ENCODE measurements around the gene ACER3. TPM values are rescaled to one million over a fixed set of nuclear protein-coding genes. Genes with fewer than 3 reads are reported as not detected.

ACER3 gene
- total and polyA plus RNA-seq, 2 experiments from 2014 or later = 17.1 to 18.3 TPM

- WGBS (ENCODE audit: low lambda C conversion rate, missing lambda C conversion rate) = 67% methylated on average over 2 of the region's 2 CpGs
Observed at GRCh38 chr11:76939219-76939631, 78.5 kb downstream of the ACER3 start.

GRCh38 chr11:76944225-76944624 lies 83.5 kb downstream of the ACER3 start:
- no peak for DNase-seq (ENCODE audit: low spot score)
- no peak overlapping the region for H3K27ac ChIP-seq
- no peaks in the 10 kb centered on the region for H3K36me3 ChIP-seq (replicated peaks; ENCODE audit: insufficient read depth, low read depth)
- WGBS (ENCODE audit: low lambda C conversion rate, missing lambda C conversion rate) = 89% methylated on average over 1 of the region's 1 CpG
- no peaks in the 10 kb centered on the region for H3K27me3 ChIP-seq
- no peak for TF ChIP-seq CTCF (IDR thresholded peaks at IDR 0.05; ENCODE audit: poor library complexity)
- TF ChIP-seq EZH2 (IDR thresholded peaks at IDR 0.05; ENCODE audit: borderline replicate concordance) = no peak
- no peak for TF ChIP-seq EZH2phosphoT487 (IDR thresholded peaks at IDR 0.05; ENCODE audit: low read depth, severe bottlenecking, unreplicated experiment)
- no peak overlapping the region for H3K4me2 ChIP-seq
- no peak overlapping the region for H2AFZ ChIP-seq
- H3K9me3 ChIP-seq (ENCODE audit: low read depth) = no peaks in the 10 kb centered on the region
- H3K79me2 ChIP-seq = no peaks in the 10 kb centered on the region
- H3K9me2 ChIP-seq (replicated peaks; ENCODE audit: insufficient read depth) = no peaks in the 10 kb centered on the region
- H4K20me1 ChIP-seq (ENCODE audit: insufficient read depth, poor library complexity, severe bottlenecking) = no peaks in the 10 kb centered on the region
- H3K4me1 ChIP-seq (ENCODE audit: insufficient read depth) = no peaks in the 10 kb centered on the region
- no peak overlapping the region for H3K4me3 ChIP-seq

More at GRCh38 chr11:76939219-76939631, 78.5 kb downstream of the ACER3 start:
- no peak overlapping the region for H3K27ac ChIP-seq
- no peaks in the 10 kb centered on the region for H3K9me2 ChIP-seq (replicated peaks; ENCODE audit: insufficient read depth)
- no peak overlapping the region for H2AFZ ChIP-seq
- TF ChIP-seq CTCF (IDR thresholded peaks at IDR 0.05; ENCODE audit: poor library complexity) (no peak), EZH2phosphoT487 (IDR thresholded peaks at IDR 0.05; ENCODE audit: low read depth, severe bottlenecking, unreplicated experiment) (no peak), EZH2 (IDR thresholded peaks at IDR 0.05; ENCODE audit: borderline replicate concordance) (no peak)
- H3K4me3 ChIP-seq = no peak overlapping the region
- no peaks in the 10 kb centered on the region for H3K4me1 ChIP-seq (ENCODE audit: insufficient read depth)
- no peaks in the 10 kb centered on the region for H3K36me3 ChIP-seq (replicated peaks; ENCODE audit: insufficient read depth, low read depth)
- H3K79me2 ChIP-seq = no peaks in the 10 kb centered on the region
- H3K4me2 ChIP-seq = no peak overlapping the region
- peaks cover 17% of the 10 kb centered on the region for H3K9me3 ChIP-seq (ENCODE audit: low read depth)
- H3K27me3 ChIP-seq = no peaks in the 10 kb centered on the region
- H4K20me1 ChIP-seq (ENCODE audit: insufficient read depth, poor library complexity, severe bottlenecking) = no peaks in the 10 kb centered on the region
- DNase-seq (ENCODE audit: low spot score) = no peak

- H2AFZ ChIP-seq = no peak overlapping the region
- TF ChIP-seq CTCF (IDR thresholded peaks at IDR 0.05; ENCODE audit: poor library complexity) = no peak
- no peak for TF ChIP-seq EZH2phosphoT487 (IDR thresholded peaks at IDR 0.05; ENCODE audit: low read depth, severe bottlenecking, unreplicated experiment)
- TF ChIP-seq EZH2 (IDR thresholded peaks at IDR 0.05; ENCODE audit: borderline replicate concordance) = no peak
- H3K27ac ChIP-seq = no peak overlapping the region
- no peak overlapping the region for H3K4me3 ChIP-seq
- H3K36me3 ChIP-seq (replicated peaks; ENCODE audit: insufficient read depth, low read depth) = no peaks in the 10 kb centered on the region
- H3K9me3 ChIP-seq (ENCODE audit: low read depth) = no peaks in the 10 kb centered on the region
- H3K4me1 ChIP-seq (ENCODE audit: insufficient read depth) = no peaks in the 10 kb centered on the region
- no peaks in the 10 kb centered on the region for H3K9me2 ChIP-seq (replicated peaks; ENCODE audit: insufficient read depth)
- no peak overlapping the region for H3K4me2 ChIP-seq
- no peaks in the 10 kb centered on the region for H3K79me2 ChIP-seq
- no peak for DNase-seq (ENCODE audit: low spot score)
- no peaks in the 10 kb centered on the region for H4K20me1 ChIP-seq (ENCODE audit: insufficient read depth, poor library complexity, severe bottlenecking)
- no peaks in the 10 kb centered on the region for H3K27me3 ChIP-seq
- 100% methylated on average over 1 of the region's 1 CpG for WGBS (ENCODE audit: low lambda C conversion rate, missing lambda C conversion rate)
Observed at GRCh38 chr11:76946223-76946622, 85.5 kb downstream of the ACER3 start.

GRCh38 chr11:76947190-76947589 lies 86.5 kb downstream of the ACER3 start:
- Histone ChIP-seq H3K9me2 (replicated peaks; ENCODE audit: insufficient read depth) (no peaks in the 10 kb centered on the region), H3K4me1 (ENCODE audit: insufficient read depth) (no peaks in the 10 kb centered on the region), H3K79me2 (no peaks in the 10 kb centered on the region), H3K4me2 (no peak overlapping the region), H2AFZ (no peak overlapping the region), H3K4me3 (no peak overlapping the region), H4K20me1 (ENCODE audit: insufficient read depth, poor library complexity, severe bottlenecking) (no peaks in the 10 kb centered on the region), H3K27ac (no peak overlapping the region), H3K9me3 (ENCODE audit: low read depth) (no peaks in the 10 kb centered on the region), H3K36me3 (replicated peaks; ENCODE audit: insufficient read depth, low read depth) (no peaks in the 10 kb centered on the region), H3K27me3 (no peaks in the 10 kb centered on the region)
- TF ChIP-seq EZH2phosphoT487 (IDR thresholded peaks at IDR 0.05; ENCODE audit: low read depth, severe bottlenecking, unreplicated experiment) = no peak
- TF ChIP-seq EZH2 (IDR thresholded peaks at IDR 0.05; ENCODE audit: borderline replicate concordance) = no peak
- no peak for TF ChIP-seq CTCF (IDR thresholded peaks at IDR 0.05; ENCODE audit: poor library complexity)
- DNase-seq (ENCODE audit: low spot score) = no peak
- WGBS (ENCODE audit: low lambda C conversion rate, missing lambda C conversion rate) = 79% methylated on average over 1 of the region's 1 CpG

Data from hepatocyte (in vitro differentiated cells).